Naive B cell (primary cell): ENCODE data around the gene NEDD9. TPM values are rescaled to one million over a fixed set of nuclear protein-coding genes. Genes with fewer than 3 reads are reported as not detected.

Experiments used
- ATAC-seq, 2 donors: fragments of 150-1000 bp; cut with Tn5 transposase; 2 replicates each; pipeline ENCODE4 v1.10.0; 2021; ENCODE audit warnings: low read depth in 2 of 2, mild to moderate bottlenecking in 2 of 2, moderate library complexity in 2 of 2
- DNase-seq: peaks from one replicate; pipeline ENCODE4 v3.0.0; 2022
- H3K27ac Mint-ChIP-seq, 6 donors: one replicate each; pipeline ENCODE4 v1.8.0; 2020 to 2022; ENCODE audit warnings: mild to moderate bottlenecking in 6 of 6, mixed read lengths in 6 of 6, moderate library complexity in 5 of 6, inconsistent platforms in 2 of 6
- H3K27me3 Mint-ChIP-seq, 3 donors: one replicate each; pipeline ENCODE4 v1.8.0; 2021 to 2022; ENCODE audit warnings: mixed read lengths in 3 of 3, mild to moderate bottlenecking in 1 of 3
- H3K36me3 Mint-ChIP-seq, 2 donors: one replicate each; pipeline ENCODE4 v1.8.0; 2020 to 2022; ENCODE audit warnings: mixed read lengths in 2 of 2, inconsistent platforms in 1 of 2, mild to moderate bottlenecking in 1 of 2
- H3K4me1 Mint-ChIP-seq, 3 donors: one replicate each; pipeline ENCODE4 v1.8.0; 2020 to 2022; ENCODE audit warnings: mixed read lengths in 3 of 3, inconsistent platforms in 1 of 3, mild to moderate bottlenecking in 1 of 3, moderate library complexity in 1 of 3
- H3K4me3 Mint-ChIP-seq, 8 donors: one replicate each; pipeline ENCODE4 v1.8.0; 2020 to 2022; ENCODE audit warnings: mild to moderate bottlenecking in 8 of 8, mixed read lengths in 8 of 8, moderate library complexity in 8 of 8, inconsistent platforms in 2 of 8
- H3K9me3 Mint-ChIP-seq, 7 donors: one replicate each; pipeline ENCODE4 v1.8.0; 2020 to 2022; ENCODE audit warnings: mixed read lengths in 7 of 7, mild to moderate bottlenecking in 5 of 7, inconsistent platforms in 2 of 7, moderate library complexity in 1 of 7
- polyA plus RNA-seq, 6 donors: library from polyadenylated mRNA; unstranded; fragments of 300-500 nt; fragmentation: Illumina TruSeq; gene quantifications; one replicate each; pipeline ENCODE4 v1.2.3, GENCODE V29; 2021; ENCODE audit warnings: low read depth in 6 of 6

The NEDD9 gene
- 10 to 100 TPM; 42.0 to 80.5 (median 48.1) TPM for polyA plus RNA-seq

GRCh38 chr6:11232193-11232769, at the start of gene NEDD9:
Gene NEDD9 (minus strand): TSS chr6:11232668. CDS start chr6:11232515, 153 bp downstream.
- peaks cover 50 to 66% (median 63%) of the 10 kb centered on the region in 3 donors for H3K4me1 Mint-ChIP-seq
- peak within 1 kb of the TSS; percentile 47 to 98 (median 96) for H3K27ac Mint-ChIP-seq
- DNase-seq = peak; percentile 92
- H3K4me3 Mint-ChIP-seq = peak within 1 kb of the TSS; percentile 83 to 99 (median 92)
- peak; percentile 96 to 97 for ATAC-seq
- no peaks in the 10 kb centered on the region for H3K27me3 Mint-ChIP-seq
- no peaks in the 10 kb centered on the region for H3K9me3 Mint-ChIP-seq
- H3K36me3 Mint-ChIP-seq = peaks cover 0 to 2% of the 10 kb centered on the region in 2 donors

GRCh38 chr6:11282245-11282644, 49.8 kb upstream of the NEDD9 start:
- H3K4me1 Mint-ChIP-seq = peaks cover 13 to 30% (median 14%) of the 10 kb centered on the region in 3 donors
- H3K27ac Mint-ChIP-seq = no peak overlapping the region
- DNase-seq = no peak
- ATAC-seq = no peak
- H3K9me3 Mint-ChIP-seq = peaks cover 0 to 6% (median 0%) of the 10 kb centered on the region in 7 donors
- H3K36me3 Mint-ChIP-seq = peaks cover 25% of the 10 kb centered on the region in 2 donors
- H3K27me3 Mint-ChIP-seq = no peaks in the 10 kb centered on the region
- no peak overlapping the region for H3K4me3 Mint-ChIP-seq

- Mint-ChIP-seq H3K27ac (peak overlapping the region in 4 of 6 donors; percentile 21 to 89 (median 56)), H3K27me3 (no peaks in the 10 kb centered on the region), H3K4me3 (no peak overlapping the region), H3K36me3 (peaks cover 13% of the 10 kb centered on the region in 2 donors), H3K4me1 (peaks cover 30 to 48% (median 32%) of the 10 kb centered on the region in 3 donors), H3K9me3 (no peaks in the 10 kb centered on the region)
- ATAC-seq = no peak
- no peak for DNase-seq
These were observed 47.9 kb upstream of the NEDD9 start for GRCh38 chr6:11280394-11280793.

GRCh38 chr6:11279284-11279689, 46.8 kb upstream of the NEDD9 start:
- H3K9me3 Mint-ChIP-seq = no peaks in the 10 kb centered on the region
- DNase-seq = no peak
- peaks cover 40 to 59% (median 43%) of the 10 kb centered on the region in 3 donors for H3K4me1 Mint-ChIP-seq
- peak overlapping the region in 3 of 6 donors; percentile 21 to 87 (median 43) for H3K27ac Mint-ChIP-seq
- peaks cover 12 to 13% of the 10 kb centered on the region in 2 donors for H3K36me3 Mint-ChIP-seq
- H3K4me3 Mint-ChIP-seq = no peak overlapping the region
- ATAC-seq = no peak
- no peaks in the 10 kb centered on the region for H3K27me3 Mint-ChIP-seq

GRCh38 chr6:11278207-11278559, 45.7 kb upstream of the NEDD9 start:
- H3K4me1 Mint-ChIP-seq = peaks cover 40 to 61% (median 43%) of the 10 kb centered on the region in 3 donors
- DNase-seq (no peak), ATAC-seq (no peak)
- H3K27me3 Mint-ChIP-seq = no peaks in the 10 kb centered on the region
- H3K4me3 Mint-ChIP-seq = peak overlapping the region in 2 of 8 donors; percentile 30 to 58
- no peaks in the 10 kb centered on the region for H3K9me3 Mint-ChIP-seq
- H3K27ac Mint-ChIP-seq = peak overlapping the region; percentile 12 to 84 (median 72)
- peaks cover 13 to 16% of the 10 kb centered on the region in 2 donors for H3K36me3 Mint-ChIP-seq

- ATAC-seq (peak; percentile 50 to 54), DNase-seq (no peak)
- Mint-ChIP-seq H3K4me3 (peak overlapping the region in 3 of 8 donors; percentile 27 to 58 (median 30)), H3K4me1 (peaks cover 40 to 61% (median 43%) of the 10 kb centered on the region in 3 donors), H3K36me3 (peaks cover 13 to 16% of the 10 kb centered on the region in 2 donors), H3K9me3 (no peaks in the 10 kb centered on the region), H3K27ac (peak overlapping the region; percentile 76 to 95 (median 82)), H3K27me3 (no peaks in the 10 kb centered on the region)
These were observed 45.1 kb upstream of the NEDD9 start for GRCh38 chr6:11277275-11278206.

GRCh38 chr6:11276911-11277274, 44.4 kb upstream of the NEDD9 start:
- Mint-ChIP-seq H3K27ac (peak overlapping the region in 5 of 6 donors; percentile 53 to 87 (median 80)), H3K4me1 (peaks cover 40 to 64% (median 45%) of the 10 kb centered on the region in 3 donors), H3K27me3 (no peaks in the 10 kb centered on the region), H3K36me3 (peaks cover 13 to 20% of the 10 kb centered on the region in 2 donors), H3K4me3 (no peak overlapping the region), H3K9me3 (no peaks in the 10 kb centered on the region)
- ATAC-seq (no peak), DNase-seq (no peak)

- Mint-ChIP-seq H3K27ac (peak overlapping the region in 5 of 6 donors; percentile 28 to 84 (median 57)), H3K27me3 (no peaks in the 10 kb centered on the region), H3K36me3 (peaks cover 10 to 24% of the 10 kb centered on the region in 2 donors), H3K9me3 (no peaks in the 10 kb centered on the region), H3K4me1 (peaks cover 40 to 59% (median 49%) of the 10 kb centered on the region in 3 donors), H3K4me3 (peak overlapping the region in 2 of 8 donors; percentile 18 to 43)
- ATAC-seq (no peak), DNase-seq (no peak)
These were observed 43.8 kb upstream of the NEDD9 start for GRCh38 chr6:11276228-11276627.

GRCh38 chr6:11275598-11275997, 43.1 kb upstream of the NEDD9 start:
- H3K36me3 Mint-ChIP-seq = peaks cover 4 to 20% of the 10 kb centered on the region in 2 donors
- peak; percentile 14 for DNase-seq
- peaks cover 42 to 56% (median 50%) of the 10 kb centered on the region in 3 donors for H3K4me1 Mint-ChIP-seq
- peak overlapping the region; percentile 40 to 84 (median 64) for H3K27ac Mint-ChIP-seq
- no peaks in the 10 kb centered on the region for H3K9me3 Mint-ChIP-seq
- H3K27me3 Mint-ChIP-seq = no peaks in the 10 kb centered on the region
- ATAC-seq = peak; percentile 79 to 87
- H3K4me3 Mint-ChIP-seq = peak overlapping the region in 2 of 8 donors; percentile 8 to 51

GRCh38 chr6:11273406-11274065, 41.1 kb upstream of the NEDD9 start:
- Mint-ChIP-seq H3K27me3 (no peaks in the 10 kb centered on the region), H3K4me3 (no peak overlapping the region), H3K9me3 (no peaks in the 10 kb centered on the region), H3K4me1 (peaks cover 43 to 57% (median 53%) of the 10 kb centered on the region in 3 donors), H3K36me3 (peaks cover 0 to 22% of the 10 kb centered on the region in 2 donors), H3K27ac (peak overlapping the region in 2 of 6 donors; percentile 26 to 36)
- ATAC-seq = no peak
- DNase-seq = no peak

- peaks cover 35 to 48% (median 45%) of the 10 kb centered on the region in 3 donors for H3K4me1 Mint-ChIP-seq
- H3K4me3 Mint-ChIP-seq = peak overlapping the region in 1 of 8 donors; percentile 3
- H3K36me3 Mint-ChIP-seq = peaks cover 0 to 22% of the 10 kb centered on the region in 2 donors
- ATAC-seq (no peak), DNase-seq (no peak)
- no peaks in the 10 kb centered on the region for H3K27me3 Mint-ChIP-seq
- H3K27ac Mint-ChIP-seq = peak overlapping the region in 1 of 6 donors; percentile 38
- H3K9me3 Mint-ChIP-seq = no peaks in the 10 kb centered on the region
These were observed 40.2 kb upstream of the NEDD9 start for GRCh38 chr6:11272491-11273192.

GRCh38 chr6:11271228-11272020, 39.0 kb upstream of the NEDD9 start:
- DNase-seq = no peak
- H3K4me1 Mint-ChIP-seq = peaks cover 24 to 36% (median 32%) of the 10 kb centered on the region in 3 donors
- peaks cover 0 to 22% of the 10 kb centered on the region in 2 donors for H3K36me3 Mint-ChIP-seq
- peak overlapping the region in 1 of 8 donors; percentile 15 for H3K4me3 Mint-ChIP-seq
- ATAC-seq = no peak
- no peaks in the 10 kb centered on the region for H3K9me3 Mint-ChIP-seq
- H3K27me3 Mint-ChIP-seq = no peaks in the 10 kb centered on the region
- H3K27ac Mint-ChIP-seq = peak overlapping the region in 3 of 6 donors; percentile 24 to 54 (median 42)
